Middle frontal gyrus (tissue), 1 donor: ENCODE data around the gene TMEM200C.
"Not testable (repeated sequence)": the region's sequence is repeated elsewhere in the genome, so short reads cannot be mapped to it uniquely, and the experiment has no call there.

Experiments
- DNase-seq: peaks from one replicate; pipeline ENCODE4 v3.0.0-alpha.2; 2015; ENCODE audit warnings: low spot score; ENCODE audit errors: extremely low spot score

Gene TMEM200C

DNA sequence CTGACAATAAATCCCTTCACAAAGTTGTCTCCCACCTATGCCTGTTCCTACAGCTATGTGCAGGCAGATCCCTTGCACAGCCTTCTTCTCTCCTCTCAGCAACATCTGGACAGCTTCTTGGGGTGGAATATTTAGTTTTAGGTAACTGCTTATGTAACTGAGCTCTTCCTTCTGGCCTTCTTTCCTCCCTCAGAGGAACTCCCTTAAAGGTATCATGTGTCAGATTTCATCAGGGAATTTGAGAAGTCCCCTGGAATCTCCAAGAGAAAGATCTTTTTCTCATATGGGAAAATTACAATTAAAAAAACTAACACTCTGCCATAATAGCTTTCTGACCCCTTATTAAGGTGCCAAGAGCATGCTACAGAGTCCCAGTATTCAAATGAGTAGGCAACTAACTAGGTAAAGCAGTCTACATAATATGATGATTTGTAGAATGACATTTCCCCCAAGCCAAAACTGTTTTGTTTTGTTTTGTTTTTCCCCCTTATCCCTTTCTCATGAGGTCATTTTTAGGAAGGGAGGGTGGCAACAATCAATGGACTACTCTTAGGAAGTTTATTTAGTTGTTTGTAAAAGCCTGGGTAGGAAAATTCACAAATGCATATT, 2.4 kb downstream of the TMEM200C start:
- DNase-seq: no peak

DNA sequence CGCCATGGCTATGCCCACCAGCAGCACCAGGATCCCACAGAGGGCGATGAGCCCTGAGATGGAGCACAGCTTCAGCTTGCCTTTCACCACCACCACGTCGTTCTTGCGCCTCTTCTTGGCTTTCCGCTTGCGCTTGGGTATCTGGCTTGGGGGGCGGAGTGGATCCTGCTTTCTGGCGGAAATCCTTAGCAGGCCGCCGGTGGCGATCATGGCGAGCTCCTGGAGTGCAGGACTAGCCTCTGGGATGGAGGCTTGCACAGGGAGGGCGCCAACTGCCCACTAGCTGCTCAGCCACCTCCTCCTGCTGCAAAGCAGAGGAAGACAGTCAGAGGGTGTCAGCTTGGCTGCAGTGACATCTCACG, 3.5 kb downstream of the TMEM200C start:
- DNase-seq: no peak

DNA sequence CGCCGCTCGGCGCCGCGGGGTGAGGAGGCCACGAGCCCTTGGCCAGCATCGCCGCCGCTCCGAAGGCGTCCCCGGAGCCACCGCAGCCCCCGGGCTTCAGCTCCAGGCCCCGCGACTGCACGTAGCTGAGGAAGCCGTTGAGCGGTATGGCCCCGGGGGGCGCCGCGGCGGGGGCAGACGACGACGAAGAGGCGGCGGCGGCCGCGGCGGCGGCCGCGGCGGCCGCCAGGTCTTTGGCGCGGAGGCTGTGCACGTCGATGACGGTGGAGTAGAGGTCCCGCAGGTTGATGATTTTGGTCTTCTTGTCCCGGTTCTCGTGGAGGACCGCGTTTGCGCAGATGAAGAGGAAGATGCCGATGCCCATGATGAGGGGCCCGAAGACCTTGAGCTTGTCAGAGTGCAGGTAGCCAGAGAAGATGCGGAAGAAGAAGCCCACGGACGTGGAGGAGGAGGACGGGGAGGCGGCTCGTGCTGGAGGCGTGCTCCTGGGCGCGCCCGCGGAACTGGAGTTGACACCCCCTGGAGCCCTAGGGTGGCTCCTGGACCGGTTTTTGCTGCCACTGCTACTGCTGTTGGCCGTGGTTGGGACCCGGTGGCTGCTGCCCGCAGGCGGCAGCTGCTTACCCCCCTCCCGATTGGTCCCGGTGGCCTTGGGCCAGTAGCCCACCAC, 4.0 kb downstream of the TMEM200C start:
- DNase-seq: no peak

DNA sequence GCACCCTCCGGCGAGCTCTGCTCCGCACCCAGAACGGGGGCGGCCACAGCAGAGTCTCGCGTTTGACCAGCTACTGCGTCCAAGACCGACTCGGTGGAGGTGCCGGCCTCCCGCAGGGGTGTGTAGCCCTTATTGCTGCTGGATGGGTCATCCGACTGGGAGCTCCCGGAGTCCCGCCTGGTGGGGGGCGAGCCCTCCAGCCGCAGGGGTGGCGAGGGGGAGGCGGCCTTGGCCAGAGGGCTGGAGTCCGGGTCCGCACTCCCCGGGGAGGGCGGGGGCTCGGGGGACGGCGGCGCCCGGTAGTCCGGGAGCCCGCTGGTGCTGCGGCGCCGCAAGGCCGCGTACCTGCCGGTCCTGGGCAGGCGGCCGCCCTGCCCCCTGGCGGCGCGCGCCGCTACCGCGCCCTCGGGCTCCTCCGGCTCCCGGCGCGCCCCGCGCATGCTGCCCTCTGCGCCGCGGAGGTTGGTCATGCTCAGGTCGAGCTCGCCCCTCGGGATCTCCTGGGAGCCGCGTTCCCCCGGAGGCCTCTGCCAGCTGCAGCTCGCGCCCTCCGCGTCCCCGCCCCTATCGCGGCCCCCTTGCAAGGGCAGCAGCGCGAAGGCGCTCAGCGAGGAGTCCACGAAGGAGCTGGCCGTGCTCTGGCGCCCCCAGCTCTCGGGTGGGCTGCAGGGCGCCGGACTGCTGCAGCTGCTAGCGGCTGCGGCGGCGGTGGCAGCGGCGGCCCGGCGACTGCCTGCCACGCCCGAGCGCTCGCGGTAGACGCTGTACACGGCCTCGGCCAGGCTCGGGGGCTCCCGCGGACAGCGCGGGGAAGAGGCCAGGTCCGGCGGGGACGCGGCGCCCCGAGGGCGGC, 4.8 kb downstream of the TMEM200C start:
- DNase-seq: no peak

DNA sequence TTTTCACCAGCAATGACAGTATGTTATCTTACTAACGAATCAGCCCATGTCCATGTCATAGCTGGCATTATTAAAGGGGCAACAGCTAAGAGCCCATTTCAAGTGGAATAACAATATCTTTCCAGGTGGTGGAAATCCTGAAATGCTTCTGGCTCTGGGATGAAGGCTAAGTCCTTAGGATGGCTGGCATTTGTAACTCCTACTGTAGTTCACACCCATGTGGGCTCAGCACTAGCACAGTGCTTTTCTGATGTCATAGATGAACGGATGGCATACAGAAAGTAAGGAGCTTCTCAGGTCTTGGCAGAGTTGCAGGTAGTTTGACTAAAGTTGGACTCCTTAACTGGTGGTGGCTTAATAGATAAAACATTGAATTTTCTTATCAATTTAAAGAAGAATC, 10.0 kb downstream of the TMEM200C start:
- no peak for DNase-seq

DNA sequence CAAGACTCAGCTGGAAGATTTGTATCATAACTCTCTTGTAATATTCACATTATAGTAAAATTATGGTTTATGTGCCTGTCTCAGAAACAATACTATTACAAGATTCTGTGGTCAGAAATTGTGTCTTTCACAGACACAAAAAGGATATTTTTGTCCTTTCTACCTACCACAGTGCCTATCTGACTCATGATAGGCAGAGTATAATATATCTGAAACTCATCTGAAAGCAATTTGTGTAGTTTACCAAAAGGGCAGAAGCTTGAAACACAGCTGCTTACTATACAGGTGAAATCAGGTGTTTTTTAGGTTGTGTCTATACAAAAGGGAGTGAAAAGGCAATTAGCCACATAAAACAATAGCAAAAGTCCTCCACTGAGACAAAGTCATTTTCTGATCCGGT, 10.9 kb downstream of the TMEM200C start:
- DNase-seq: no peak

DNA sequence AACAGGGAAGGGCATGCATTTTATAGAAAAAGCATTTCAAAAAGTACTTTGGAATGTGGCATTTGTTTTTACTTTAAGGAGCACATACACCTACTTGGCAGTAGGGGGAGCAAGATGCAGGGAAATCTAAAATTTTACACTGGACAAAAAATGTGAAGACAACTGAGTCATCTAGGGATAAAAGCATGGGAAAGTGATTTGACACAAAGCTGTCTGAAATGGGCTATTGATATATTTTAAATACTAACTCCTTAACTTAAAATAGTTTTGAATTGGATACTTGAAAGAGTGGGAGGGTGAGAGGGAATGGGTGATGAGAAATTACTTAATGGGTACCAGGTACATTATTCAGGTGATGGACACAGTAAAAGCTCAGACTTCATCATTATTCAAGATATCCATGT, 15.8 kb downstream of the TMEM200C start:
- no peak for DNase-seq

DNA sequence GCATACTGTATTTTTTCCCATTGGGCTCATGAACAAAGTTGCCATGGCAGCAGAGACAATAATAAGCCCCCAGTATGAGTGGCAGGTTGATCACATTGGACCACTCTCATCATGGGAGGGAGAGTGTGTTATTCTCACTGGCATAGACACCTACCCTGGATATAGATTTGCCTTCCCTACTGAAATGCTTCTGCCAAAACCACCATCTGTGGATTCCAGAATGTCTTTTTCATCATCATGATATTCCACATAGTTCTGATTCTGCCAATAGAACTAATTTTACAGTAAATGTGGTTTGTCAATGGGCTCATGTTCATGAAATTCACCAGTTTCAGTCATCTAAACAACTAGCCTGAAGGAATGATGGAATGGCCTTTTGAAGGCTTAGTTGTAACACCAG, 18.4 kb downstream of the TMEM200C start:
- DNase-seq: no peak

DNA sequence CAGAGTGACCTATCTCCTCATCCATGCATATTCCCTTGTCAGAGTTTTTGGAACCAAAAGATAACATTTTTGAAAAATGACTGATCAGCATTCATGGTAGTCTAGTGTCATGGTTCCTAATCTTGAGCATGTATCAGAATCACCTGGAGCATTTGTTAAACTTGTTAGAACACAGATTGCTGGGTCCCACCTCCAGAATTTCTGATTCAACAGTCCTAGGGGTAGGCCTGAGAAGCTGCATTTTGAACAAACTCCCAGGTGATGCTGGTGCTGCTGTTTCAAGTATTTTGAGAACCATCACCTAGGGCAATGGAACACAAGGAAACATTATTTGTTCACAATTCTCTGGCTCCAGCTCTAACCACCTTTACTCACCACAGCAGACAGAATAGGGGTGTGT, 21.0 kb downstream of the TMEM200C start:
- DNase-seq: no peak

DNA sequence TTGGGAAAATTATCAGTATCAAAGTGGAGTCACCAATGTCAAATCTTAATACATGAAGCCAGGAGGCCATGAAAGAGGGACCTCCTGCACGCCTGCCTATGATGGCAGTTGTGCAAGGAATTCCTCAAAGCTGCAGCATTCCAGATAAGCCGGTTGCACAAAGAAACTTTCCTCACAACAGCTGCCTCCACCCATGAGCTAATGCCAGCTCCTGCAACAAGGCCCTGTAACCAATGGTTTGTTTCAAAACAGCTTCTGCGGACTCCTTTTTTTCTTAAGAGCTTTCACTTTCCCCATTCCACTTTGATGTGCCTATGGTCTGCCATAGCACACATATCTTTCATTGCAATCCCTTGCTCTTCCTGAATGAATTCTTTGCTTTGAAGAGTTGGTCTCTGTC, 22.4 kb downstream of the TMEM200C start:
- DNase-seq: no peak

DNA sequence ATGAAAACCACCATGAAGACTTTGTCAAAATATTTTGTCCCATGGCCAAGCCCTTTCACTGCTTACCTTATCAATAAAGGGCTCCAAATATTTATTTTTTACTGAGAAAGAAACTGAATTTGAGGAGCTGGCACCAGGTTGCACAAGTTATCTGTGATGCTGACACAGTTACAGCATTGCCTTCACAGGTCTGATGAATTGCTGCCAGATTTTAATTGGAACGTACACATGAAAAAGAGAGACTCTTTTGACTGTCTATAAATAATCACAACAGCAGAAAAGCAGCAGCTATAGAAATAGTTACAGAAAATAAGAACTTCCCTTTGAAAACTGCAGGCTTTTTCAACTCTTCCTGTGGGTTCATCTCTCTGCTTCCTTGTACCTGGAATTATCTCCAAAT, 23.9 kb downstream of the TMEM200C start:
- DNase-seq: no peak

DNA sequence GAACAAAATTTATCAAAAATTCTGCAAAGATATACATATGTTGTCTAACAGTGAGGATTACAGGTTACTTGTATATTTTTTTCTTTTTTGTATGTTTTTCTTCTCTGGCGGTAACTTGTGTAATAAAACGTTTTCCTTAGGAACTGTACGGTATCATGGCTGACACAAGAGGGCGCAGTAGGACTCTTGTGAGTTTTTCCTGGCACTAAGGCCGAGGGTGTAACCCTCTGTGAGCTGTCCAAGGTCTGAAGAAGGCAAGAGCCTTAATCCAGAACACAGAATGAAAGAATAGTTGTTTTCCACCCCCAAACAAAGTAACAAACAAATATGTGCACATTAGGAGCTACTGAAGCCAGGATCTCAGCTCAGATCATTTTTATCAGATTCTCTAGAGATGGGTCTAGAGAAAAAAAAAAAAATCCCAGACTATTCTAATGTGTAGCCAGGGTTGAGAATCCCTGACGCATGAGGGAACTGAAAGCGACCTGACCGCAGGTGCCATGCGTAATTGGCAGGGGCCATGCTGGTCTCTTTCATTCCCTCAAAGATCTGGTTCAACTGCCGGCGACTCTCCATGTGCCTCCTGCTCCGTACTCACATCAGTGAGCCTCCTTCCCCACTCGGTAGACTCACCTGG, 27.0 kb downstream of the TMEM200C start:
- peak; percentile 52 for DNase-seq

DNA sequence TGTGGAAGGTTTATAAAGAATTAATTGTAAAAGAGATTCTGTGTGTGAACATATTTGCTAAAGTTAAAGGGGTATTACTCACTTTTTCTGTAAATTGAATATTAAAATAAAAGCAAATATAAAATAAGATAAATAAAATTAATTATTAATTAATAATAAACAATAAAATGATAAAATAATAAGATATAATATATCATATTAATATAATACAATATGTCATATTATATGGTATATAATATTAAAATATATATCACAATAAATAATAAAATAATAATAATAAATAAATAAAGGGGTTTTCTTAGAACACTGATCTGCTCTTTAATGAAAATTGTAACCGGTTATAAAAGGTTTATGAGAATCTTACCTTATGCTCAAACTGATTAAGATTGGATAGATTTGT, 29.8 kb downstream of the TMEM200C start:
- DNase-seq: no peak

DNA sequence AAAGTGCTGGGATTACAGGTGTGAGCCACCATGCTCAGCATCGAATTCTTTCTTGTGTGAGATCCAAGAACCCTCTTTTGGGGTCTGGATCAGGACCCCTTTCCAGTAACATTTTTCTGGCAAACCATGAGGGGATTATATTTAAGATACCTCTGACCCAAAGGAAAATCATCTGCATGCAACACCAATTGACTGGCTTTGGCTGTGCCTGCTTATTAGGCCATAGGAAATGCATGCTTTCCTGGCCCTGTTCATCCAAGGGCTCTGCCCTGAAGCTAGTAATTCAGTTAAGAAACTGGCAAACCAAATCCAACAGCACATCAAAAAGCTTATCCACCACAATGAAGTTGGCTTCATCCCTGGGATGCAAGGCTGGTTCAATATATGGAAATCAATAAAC, 33.2 kb downstream of the TMEM200C start:
- not testable (repeated sequence) for DNase-seq

DNA sequence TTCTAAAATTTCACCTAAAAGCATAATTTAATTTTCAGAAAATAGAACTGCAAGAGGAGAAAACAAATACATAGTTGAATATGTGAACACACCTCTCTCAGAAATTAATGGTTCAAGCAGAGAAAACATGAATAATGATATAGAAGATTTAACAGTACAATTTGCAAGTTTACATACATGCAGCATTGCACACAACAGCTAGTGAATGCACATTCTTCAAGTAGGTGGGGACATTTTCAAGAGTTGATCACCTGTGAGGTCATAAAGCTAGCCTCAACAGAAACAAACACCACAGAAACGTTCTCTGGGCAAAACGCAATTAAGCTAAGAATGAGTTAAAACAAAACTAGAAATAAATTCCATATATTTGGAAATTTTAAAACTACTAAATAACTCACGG, 38.1 kb downstream of the TMEM200C start:
- no peak for DNase-seq

DNA sequence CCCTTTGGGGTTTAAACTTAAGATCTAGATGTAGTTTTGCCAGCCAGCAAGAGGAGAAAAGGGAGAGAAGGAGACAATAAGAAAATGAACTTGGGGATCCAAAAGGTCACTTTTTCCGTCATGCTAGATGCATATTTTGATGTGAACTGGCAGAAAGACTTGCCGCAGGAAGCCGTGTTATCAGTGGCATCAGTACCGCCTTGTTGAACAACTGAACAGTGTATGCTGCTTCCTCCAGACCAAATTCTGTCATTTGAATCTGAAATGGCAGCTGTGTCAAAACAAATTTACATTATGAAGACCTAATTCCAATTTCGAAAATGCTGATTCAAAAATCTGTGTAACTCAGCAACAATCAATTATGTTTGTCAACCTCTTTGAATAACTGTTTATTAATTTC, 42.1 kb downstream of the TMEM200C start:
- no peak for DNase-seq

DNA sequence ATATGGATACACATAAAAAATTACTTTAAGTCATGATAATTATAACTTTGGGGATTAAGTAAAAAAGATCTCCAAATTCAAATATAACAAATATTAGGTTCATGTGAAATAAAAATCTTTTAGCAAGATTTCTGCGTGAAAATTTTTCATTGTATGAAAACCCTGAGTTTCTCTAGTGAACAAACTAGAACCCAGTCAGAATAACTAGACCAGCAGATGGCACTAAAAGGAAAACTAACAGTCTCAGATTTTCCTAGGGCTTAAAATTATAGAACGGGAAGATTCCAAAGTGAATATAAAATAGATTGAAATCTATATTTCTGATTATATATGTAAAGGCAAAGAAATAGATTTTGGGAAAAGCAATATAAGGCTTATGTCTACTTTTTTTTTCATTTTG, 43.3 kb downstream of the TMEM200C start:
- DNase-seq: no peak

DNA sequence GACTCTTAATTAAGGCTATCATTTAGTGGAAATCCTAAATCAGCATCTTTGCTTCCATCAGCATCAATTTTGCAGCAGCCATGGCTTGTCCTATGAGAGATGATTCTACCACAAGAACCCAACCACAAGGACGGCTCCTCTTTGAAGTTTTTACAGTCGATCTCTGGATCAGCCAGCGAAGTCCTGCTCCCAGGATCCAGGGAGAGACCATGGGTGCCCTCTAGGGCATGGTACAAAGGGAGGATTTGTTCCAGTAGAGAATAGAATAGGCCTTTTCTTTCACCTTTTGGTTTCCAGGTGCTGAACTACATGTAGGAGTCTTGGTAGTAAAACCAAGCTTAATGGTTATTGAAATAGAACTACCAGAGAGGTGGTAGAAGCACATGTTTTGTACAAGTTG, 52.7 kb downstream of the TMEM200C start:
- DNase-seq: no peak

DNA sequence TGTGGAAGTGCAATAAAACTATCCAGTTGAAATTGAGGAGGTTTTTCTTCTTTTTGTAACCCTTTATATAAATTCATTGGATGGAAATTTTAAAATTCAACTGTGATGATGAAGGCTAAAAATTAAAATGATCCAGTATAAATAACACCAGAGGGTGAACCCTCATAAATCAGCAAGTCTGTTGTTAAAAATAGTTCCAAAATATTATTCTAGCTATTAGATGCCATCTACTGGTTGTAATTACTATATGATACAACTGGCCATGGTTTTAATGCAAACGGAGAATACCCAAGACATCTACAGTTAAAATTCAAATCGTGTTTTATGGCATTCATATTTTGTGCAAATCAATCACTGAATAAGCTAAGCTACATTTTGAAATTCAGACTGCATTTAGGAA, 53.8 kb downstream of the TMEM200C start:
- no peak for DNase-seq

DNA sequence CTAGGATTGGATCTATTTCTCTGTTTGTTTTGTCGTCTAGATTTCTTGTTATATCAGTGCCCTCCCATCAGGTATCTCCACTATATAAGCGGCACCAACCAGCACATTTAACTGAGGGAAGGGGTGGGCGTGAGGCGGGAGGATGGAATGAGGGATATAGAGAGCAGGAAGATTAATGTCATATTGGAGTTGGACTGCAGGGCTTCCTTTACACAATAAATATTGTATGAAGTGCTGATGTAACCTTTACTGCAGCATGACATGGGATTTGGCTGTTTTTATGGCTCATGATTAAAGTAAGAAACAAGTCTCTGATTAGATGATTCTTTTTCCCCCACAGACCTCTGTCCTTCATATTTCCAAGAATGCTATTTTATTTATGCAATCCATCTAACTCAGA, 54.8 kb downstream of the TMEM200C start:
- DNase-seq: no peak

DNA sequence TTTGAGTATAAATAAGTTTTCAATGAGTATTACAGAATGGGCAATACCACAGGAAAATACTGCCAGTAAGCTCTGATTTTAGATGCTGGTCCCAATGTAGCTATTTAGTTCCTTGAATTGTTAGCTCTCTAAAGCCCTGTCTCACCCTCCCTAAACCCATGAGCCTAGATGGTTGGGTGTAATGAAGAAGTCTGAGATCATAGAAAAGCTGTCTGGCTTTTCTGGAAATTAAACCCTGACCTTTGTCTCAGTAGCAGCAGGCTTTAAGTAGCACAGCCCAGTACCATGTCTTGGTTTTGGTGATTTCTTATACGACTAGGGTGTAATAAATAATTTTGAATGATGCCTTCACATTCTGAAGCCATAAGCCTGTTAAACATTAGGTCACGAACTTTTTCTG, 55.3 kb downstream of the TMEM200C start:
- DNase-seq: no peak

DNA sequence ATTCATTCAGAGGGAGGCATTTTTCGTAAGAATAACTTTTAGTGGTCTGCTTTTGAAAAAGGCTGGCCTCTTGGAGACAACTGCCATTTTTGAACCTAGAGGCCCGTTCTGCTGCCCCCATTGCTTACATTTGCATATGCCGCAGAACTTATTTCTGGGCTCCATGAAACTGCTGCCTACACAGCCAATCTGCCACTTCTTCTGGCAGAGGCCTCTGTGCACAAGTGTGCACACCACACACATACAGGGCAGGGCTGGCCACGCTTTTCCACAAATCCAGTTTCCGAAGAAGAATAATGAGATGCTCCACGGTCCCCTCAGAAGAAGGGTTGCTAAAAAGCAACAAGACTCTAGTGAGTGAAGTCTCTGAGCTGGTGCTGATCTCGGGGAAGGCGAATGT, 56.2 kb downstream of the TMEM200C start:
- DNase-seq: no peak
